Gastrocnemius medialis (tissue), 4 donors: ENCODE results near the gene PRR20B. TPM values are rescaled to one million over a fixed set of nuclear protein-coding genes. Genes with fewer than 3 reads are reported as not detected.

Experiments used
- ATAC-seq, 2 donors: fragments of 150-250 bp; one replicate each; pipeline ENCODE4 v1.9.1; 2016
- DNase-seq, 2 donors: peaks; one replicate each; pipeline ENCODE4 v3.0.0-alpha.2; 2019
- H3K27ac ChIP-seq, 4 donors: fragments of 200-600 bp; sonication (generic); 1 replicate in 1 of 4; 2 replicates in 3 of 4; pipeline ENCODE4 v1.5.1; 2016 to 2018; ENCODE audit warnings: mild to moderate bottlenecking in 2 of 4, moderate library complexity in 1 of 4
- H3K27me3 ChIP-seq, 3 donors: fragments of 200-600 bp; sonication (generic) in 2 of 3; 1 replicate in 1 of 3; 2 replicates in 2 of 3; pipeline versions ENCODE4 v1.5.1 to v1.6.0; 2016 to 2019; ENCODE audit warnings: mild to moderate bottlenecking in 1 of 3, moderate library complexity in 1 of 3
- H3K36me3 ChIP-seq, 2 donors: fragments of 200-600 bp; sonication (generic) in 1 of 2; one replicate each; pipeline ENCODE4 v1.5.1; 2017 to 2018
- H3K4me1 ChIP-seq, 2 donors: fragments of 200-600 bp; sonication (generic) in 1 of 2; one replicate each; pipeline ENCODE4 v1.5.1; 2016 to 2017; ENCODE audit warnings: mild to moderate bottlenecking in 2 of 2
- H3K4me3 ChIP-seq, 4 donors: fragments of 200-600 bp; sonication (generic) in 3 of 4; 1 replicate in 1 of 4; 2 replicates in 3 of 4; pipeline ENCODE4 v1.5.1; 2016 to 2019; ENCODE audit warnings: mild to moderate bottlenecking in 2 of 4
- H3K9me3 ChIP-seq, 3 donors: fragments of 200-600 bp; sonication (generic) in 2 of 3; 1 replicate in 1 of 3; 2 replicates in 2 of 3; pipeline ENCODE4 v1.5.1; 2016 to 2019
- POLR2A ChIP-seq, 2 donors: fragments of 450-650 bp; IDR thresholded peaks; one replicate each; pipeline ENCODE4 v1.6.1; 2017; ENCODE audit warnings: antibody characterized with exemption in 2 of 2, mild to moderate bottlenecking in 2 of 2, moderate library complexity in 2 of 2
- in situ Hi-C, 4 donors: fragments of 200-750 bp; cut with MboI; loops; one replicate each; pipeline versions ENCODE4 v1.15.0 to v1.8.0; 2017; ENCODE audit warnings: low sequenced_read_pairs in 4 of 4
- intact Hi-C: fragments of 100-400 bp; cut with DNase I; formaldehyde crosslinking; loops from one replicate; pipeline ENCODE4 v1.15.1; 2023; ENCODE audit warnings: low total_unique reads
- total RNA-seq, 4 donors: library from RNA; depleted of rRNA; stranded (reverse); fragments of >200 nt; gene quantifications; one replicate each; pipeline versions ENCODE4 v1.1.0 to v1.2.3, GENCODE V29; 2016

Gene PRR20B
- total RNA-seq, 4 donors from 2014 or later, result not detected

- DNase-seq (no peak), ATAC-seq (no peak)
- intact Hi-C loops (no loop called here), in situ Hi-C loops (no loop called here)
- Histone ChIP-seq H3K27me3 (no peaks in the 10 kb centered on the region), H3K9me3 (no peaks in the 10 kb centered on the region), H3K4me1 (no peaks in the 10 kb centered on the region), H3K27ac (no peak overlapping the region), H3K36me3 (no peaks in the 10 kb centered on the region), H3K4me3 (no peak overlapping the region)
- no peak for TF ChIP-seq POLR2A (IDR thresholded peaks at IDR 0.05)
Observed at GRCh38 chr13:57191667-57192066, 44.4 kb downstream of the PRR20B start.

Other genes with a start within 250 kb of the PRR20B start
- gene PRR20A, start 6.6 kb upstream of the PRR20B start, total RNA-seq, result not detected
- gene PRR20C, start 6.6 kb downstream of the PRR20B start, total RNA-seq, result not detected
- not detected for gene PRR20D, start 13.1 kb downstream of the PRR20B start, total RNA-seq
- not detected for gene PRR20E, start 19.7 kb downstream of the PRR20B start, total RNA-seq